Fibroblast of skin of abdomen (primary cell): Measurements from ENCODE around the gene DNAJA4.

ENCODE experiments used
- DNase-seq: peaks from one replicate; pipeline ENCODE4 v3.0.0-alpha.2; 2013

Gene DNAJA4

GRCh38 chr15:78316283-78317083 lies 52.1 kb downstream of the DNAJA4 start:
- no peak for DNase-seq

GRCh38 chr15:78317145-78317836 lies 52.9 kb downstream of the DNAJA4 start:
- no peak for DNase-seq

- DNase-seq = no peak
Observed at GRCh38 chr15:78319588-78319987, 55.2 kb downstream of the DNAJA4 start.

- DNase-seq = no peak
Observed at GRCh38 chr15:78320183-78320582, 55.8 kb downstream of the DNAJA4 start.

- DNase-seq = no peak
Observed at GRCh38 chr15:78321041-78321570, 56.7 kb downstream of the DNAJA4 start.

- DNase-seq = no peak
Observed at GRCh38 chr15:78321786-78322185, 57.4 kb downstream of the DNAJA4 start.

- peak; percentile 80 for DNase-seq
Observed at GRCh38 chr15:78322243-78322642, 57.9 kb downstream of the DNAJA4 start.

- no peak for DNase-seq
Observed at GRCh38 chr15:78322724-78323521, 58.6 kb downstream of the DNAJA4 start.

- DNase-seq = no peak
Observed at GRCh38 chr15:78323693-78324092, 59.3 kb downstream of the DNAJA4 start.

- no peak for DNase-seq
Observed at GRCh38 chr15:78324144-78324543, 59.8 kb downstream of the DNAJA4 start.

- DNase-seq = peak; percentile 53
Observed at GRCh38 chr15:78325092-78325843, 60.9 kb downstream of the DNAJA4 start.

- DNase-seq = no peak
Observed at GRCh38 chr15:78327466-78327865, 63.1 kb downstream of the DNAJA4 start.

GRCh38 chr15:78329625-78330024 lies 65.3 kb downstream of the DNAJA4 start:
- DNase-seq = no peak
